NCI-H774 (cell line): ENCODE results near the gene ZFP1.

Experiments
- DNase-seq: peaks from one replicate; lab custom pipeline; 2025; lab: John Stamatoyannopoulos, UW

The ZFP1 gene

GRCh38 chr16:75160386-75160785, 12.1 kb downstream of the ZFP1 start:
- DNase-seq: no peak

DNA sequence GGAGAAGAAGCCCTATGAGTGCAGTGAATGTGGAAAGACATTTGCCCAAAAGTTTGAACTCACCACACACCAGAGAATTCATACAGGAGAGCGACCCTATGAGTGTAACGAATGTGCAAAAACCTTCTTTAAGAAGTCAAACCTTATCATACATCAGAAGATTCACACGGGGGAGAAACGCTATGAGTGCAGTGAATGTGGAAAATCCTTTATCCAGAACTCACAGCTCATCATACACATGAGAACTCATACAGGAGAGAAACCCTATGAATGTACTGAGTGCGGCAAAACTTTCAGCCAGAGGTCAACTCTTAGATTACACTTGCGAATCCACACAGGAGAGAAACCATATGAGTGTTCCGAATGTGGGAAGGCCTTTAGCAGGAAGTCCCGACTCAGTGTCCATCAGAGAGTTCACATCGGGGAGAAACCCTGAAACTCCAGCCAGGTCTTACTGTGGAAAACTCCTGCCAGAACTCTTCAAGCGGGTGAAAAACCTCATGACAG, 21.6 kb downstream of the ZFP1 start:
- DNase-seq: no peak

DNA sequence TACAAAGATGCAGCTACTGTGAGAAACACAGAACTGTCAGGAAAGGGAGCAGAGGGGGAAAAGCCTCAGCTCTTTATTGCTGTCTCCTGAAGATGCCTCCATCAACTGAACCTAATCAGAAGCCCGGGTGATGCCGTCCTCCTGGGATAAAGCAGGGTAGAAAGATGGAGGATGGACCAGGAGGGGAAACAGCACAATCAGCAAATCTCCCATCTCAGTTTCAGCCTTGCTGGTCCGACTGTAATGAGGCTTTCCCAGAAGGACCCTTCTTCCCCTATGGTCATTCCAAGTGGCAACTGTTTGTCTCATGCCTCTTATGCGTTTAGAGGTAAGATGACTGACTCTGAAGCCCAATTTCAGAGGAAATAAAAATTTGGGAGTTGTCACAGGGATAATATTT, 24.3 kb downstream of the ZFP1 start:
- no peak for DNase-seq

DNA sequence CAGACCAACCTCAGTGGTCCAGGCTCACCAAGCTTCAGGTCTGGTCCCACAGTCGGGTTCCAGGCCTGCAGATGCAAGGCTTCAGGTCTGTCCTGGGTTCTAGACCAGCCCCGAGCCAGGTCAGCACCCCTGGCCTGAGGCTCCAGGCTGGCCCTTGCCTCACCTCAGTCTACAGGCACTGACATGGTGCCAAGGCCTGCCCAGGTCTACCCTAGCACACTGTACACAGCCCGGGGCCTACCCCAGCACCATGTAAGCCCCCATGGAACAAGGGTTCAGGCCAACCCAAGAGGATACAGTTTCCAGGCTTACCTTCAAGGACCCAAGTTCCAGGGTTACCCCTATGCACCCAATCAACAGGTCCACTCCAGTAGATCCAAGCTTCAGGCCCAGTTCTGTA, 26.8 kb downstream of the ZFP1 start:
- DNase-seq: no peak

DNA sequence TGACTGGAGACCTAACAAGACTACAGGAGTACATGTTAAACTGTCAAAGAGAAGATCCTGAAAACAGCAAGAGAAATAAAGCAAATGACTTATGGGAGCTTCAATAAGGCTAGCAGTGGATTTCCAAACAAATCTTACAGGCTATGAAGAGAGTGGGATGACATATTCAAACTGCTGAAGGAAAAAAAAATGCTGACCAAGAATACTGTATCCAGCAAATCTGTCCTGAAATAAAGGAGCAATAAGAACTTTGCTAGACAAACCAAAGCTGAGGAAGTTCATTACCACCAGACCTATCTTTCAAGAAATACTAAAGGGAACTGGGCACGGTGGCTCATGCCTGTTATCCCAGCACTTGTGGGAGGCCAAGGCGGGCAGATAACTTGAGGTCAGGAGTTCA, 28.6 kb downstream of the ZFP1 start:
- no peak for DNase-seq

GRCh38 chr16:75179208-75179607, 30.9 kb downstream of the ZFP1 start:
- no peak for DNase-seq

GRCh38 chr16:75181630-75182029, 33.3 kb downstream of the ZFP1 start:
- no peak for DNase-seq

DNA sequence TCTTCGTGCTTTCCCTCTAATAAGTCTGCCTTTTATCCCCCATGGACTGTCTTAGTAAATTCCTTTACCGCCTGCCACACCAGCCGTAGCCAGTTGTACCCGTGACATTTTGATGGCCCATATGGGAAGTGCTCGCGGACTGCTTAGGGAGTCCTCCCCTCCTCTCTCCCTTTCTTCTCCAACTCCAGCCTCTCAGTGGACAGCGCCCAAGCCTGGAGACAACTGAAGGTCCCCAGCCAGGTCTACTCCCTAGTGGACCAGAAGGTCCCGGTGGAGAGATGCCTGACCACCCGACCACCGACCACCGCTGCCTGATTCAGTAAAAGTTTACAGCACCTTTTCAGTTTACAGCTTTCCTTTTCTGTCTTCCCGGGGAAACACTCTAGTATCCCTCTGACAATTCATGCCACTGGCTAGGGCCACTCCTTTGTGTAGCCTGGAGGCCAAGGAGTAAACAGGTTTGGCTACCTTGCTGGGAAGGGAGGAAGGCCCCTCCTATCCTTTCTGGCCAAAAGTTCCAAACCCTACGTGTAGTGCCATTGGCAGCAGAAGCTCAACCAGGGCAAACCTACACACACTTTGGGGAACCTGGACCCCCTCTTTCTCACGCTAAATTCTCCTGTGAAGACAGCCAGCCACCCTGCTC, 40.6 kb downstream of the ZFP1 start:
- no peak for DNase-seq

GRCh38 chr16:75189638-75190245, 41.4 kb downstream of the ZFP1 start:
- no peak for DNase-seq

- DNase-seq: no peak
These were observed 44.4 kb downstream of the ZFP1 start for GRCh38 chr16:75192606-75193264.

DNA sequence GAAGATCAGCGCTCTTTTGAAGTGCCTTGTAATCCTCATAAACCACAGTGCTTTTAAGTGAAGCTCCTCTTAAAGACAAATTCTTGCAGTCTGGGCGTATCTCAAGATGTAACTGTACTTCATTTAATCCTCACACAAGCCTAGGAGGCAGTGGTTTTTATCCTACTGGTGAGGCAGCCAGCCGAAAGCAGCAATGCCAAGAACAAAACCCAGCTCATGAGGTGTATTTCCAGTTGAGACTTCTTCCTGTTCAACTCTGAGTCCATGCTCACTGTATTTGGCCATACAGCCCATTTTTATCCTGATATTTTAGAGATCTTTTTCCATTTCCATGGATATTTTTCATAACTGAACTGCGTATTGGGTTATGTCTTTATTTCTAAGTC, 44.9 kb downstream of the ZFP1 start:
- DNase-seq: no peak

- DNase-seq: no peak
These were observed 45.6 kb downstream of the ZFP1 start for GRCh38 chr16:75193730-75194444.

DNA sequence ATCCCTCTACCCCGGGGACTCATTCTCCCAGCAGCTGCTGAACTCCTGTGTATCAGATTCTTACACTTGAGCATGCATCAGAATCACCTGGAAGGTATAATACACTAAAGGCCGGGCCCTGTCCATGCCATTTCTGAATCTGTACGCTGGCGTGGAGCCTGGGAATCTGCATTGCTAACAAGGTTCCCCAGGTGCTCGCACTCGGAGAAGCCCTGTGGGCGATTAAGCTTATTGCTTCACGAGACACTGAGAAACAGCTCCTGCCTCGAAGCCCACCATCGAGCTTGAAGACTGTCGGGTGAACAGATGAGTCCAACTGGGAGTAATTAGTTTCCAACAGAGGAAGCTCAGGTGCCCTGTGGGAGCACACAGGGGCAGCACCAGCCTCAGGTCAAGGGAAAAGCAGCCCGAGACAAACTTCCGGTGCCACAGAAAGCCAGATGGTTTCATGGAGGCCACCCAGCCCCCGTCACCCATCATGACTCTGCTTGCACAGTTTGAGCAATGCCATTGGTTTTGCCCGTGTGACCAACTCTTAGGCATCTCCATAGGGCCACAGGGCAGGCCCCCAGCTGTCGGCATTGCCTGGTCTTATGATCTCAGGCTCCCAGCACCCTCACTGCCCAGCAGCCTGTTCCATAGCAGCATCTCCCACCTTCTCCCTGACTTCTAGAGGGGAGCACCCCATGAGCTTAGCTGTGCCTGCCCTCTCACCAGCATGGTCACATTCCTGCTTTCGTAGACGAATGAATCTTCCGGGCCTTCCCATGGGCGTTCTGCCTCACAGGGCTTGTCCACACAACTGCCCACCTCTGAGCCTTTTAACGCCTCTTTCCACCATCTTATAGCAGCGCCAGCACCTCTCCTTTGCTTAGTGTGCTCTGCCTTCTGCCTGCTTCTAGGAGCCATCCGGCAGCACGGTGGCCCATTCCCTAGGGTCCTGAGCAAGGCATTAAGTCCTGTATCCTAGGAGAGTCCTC, 47.8 kb downstream of the ZFP1 start:
- no peak for DNase-seq

GRCh38 chr16:75196836-75197235, 48.5 kb downstream of the ZFP1 start:
- DNase-seq: no peak

- DNase-seq: no peak
These were observed 49.3 kb downstream of the ZFP1 start for GRCh38 chr16:75197522-75198134.

DNA sequence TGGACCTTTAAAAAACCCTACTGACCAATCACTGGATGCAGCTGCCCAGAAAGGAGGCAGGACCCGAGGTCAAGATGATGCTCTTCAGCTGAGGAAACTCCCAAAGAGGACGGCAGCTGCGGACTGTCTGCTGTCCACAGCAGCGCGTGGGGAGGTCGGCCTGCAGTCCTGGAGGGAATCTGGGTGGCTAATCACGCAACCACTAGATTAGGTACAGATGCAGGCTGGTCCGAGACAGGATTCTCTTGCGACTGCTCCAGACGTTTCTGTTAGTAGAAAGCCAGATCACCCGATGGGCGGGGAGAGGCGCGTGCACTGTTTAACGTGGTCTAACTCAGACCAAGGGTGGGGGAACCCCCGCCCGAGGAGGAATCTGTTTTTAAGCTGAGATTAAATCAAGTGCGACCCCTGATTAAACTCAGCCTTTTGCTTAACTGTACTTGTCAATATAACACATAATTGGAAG, 49.8 kb downstream of the ZFP1 start:
- DNase-seq: no peak

- no peak for DNase-seq
These were observed 53.8 kb downstream of the ZFP1 start for GRCh38 chr16:75202069-75202590.

- DNase-seq: no peak
These were observed 54.8 kb downstream of the ZFP1 start for GRCh38 chr16:75203096-75203495.

DNA sequence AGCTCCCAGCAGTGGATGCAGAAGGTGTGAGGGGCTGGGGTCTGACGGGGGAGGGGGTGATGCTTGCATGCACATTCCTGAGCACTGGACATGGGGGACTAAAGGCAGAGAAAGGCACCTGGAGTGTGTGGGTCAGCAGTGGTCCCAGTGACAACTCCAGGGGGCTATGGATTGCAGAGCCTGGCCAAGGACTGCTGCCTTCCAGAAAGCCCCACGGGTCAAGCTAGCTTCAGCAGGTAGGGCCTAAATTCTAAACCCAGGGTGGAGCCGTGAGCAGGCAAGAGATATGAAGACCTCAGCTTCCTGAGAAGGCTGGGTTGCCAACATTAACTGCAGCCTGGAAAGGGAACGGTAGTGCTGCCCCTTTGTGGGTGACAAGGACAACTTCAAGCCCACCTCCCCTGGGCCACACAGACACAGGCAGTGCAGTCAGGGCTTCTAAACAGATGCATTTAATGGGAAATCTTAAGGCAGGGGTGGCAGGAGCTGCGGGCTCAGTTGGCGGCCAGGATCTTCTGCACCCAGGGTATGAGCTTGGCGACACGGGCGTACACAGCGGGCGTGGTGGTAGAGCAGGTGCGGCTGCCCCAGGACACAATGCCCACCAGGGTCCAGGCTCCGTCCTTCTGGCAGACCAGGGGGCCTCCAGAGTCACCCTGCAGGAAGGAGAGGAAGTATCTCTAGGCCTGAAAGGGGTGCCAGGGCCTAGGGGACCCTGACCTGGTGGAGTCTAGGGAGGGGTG, 55.5 kb downstream of the ZFP1 start:
- no peak for DNase-seq

DNA sequence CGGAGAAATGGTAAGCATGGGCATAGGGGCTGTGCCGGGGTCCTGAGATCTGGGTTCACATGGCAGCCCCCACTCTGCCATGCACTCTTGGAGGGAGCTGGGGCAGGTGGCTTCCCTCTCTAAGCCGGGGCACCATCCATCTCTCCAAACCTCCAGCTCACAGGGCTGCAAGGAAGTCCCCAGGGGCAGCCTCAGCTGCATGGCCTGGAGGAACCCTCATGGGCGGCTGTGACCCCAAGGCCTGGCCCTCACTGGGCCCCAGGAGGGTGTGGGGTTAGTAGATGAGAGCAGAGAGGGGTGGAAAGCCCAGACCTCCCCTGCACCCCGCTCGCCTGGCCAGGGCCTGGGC, 56.1 kb downstream of the ZFP1 start:
- DNase-seq: no peak
